Activated CD8-positive, alpha-beta memory T cell treated with anti-CD3 and anti-CD28 coated beads, Interleukin-2, amount 50 U/mL, for 1 hour (primary cell): Measurements from ENCODE around the gene ABL1.
"Not testable (repeated sequence)": the region's sequence is repeated elsewhere in the genome, so short reads cannot be mapped to it uniquely, and the experiment has no call there.

ENCODE experiments used
- DNase-seq: peaks from one replicate; pipeline ENCODE4 v3.0.0-alpha.2; 2020; ENCODE audit errors: extremely low read depth

ABL1 gene

GRCh38 chr9:130834371-130835336, at the start of gene ABL1:
TSS of gene ABL1 (plus strand) at chr9:130835254. CDS start at chr9:130835447, 193 bp downstream.
- DNase-seq, result peak; percentile 63

DNA sequence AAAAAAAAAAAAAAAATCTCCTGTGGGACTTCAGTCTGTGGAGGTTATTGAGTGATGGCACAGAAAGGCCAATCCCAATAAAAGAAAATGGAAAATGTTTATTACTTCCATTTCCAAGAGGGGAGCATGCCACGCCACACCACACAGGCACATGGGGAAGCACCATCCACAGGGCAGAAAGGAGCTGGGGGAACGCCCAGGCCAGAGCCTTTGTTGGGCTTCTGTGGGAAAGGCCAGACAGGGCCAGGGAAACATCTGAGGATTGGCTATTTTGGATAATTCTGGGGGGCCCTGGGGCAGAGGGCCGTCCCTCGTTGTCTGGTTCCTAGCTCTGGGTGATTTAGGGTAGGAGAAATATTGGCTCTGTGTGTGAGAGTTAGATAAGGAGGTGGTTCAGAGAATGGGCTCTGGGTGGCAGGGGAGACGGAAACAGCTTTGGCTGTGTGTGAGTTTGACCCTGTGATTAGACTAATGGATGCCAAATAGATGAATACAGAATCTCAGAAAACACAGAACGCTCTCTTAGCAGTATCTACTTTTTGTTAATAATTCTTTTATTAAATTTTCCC, 49.0 kb upstream of the ABL1 start:
- no peak for DNase-seq

DNA sequence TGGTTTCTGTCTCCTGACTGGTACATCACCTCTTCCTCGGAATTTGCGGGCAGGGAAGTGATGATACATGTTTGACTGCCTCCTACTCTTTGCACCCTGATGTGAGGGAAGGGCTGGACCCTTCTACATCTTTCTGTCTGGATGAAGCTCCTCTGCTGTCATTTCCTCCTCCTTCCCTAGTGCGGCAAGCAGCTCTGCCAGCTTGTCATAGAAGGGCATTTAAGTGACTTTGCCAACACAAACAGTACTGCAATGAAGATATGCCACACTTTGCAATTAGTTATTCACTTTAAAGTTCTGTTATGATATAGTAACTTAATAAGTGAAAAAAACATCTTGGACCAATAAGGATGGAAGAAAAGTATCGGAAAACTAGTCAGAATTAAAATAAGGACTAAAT, 48.5 kb upstream of the ABL1 start:
- no peak for DNase-seq

DNA sequence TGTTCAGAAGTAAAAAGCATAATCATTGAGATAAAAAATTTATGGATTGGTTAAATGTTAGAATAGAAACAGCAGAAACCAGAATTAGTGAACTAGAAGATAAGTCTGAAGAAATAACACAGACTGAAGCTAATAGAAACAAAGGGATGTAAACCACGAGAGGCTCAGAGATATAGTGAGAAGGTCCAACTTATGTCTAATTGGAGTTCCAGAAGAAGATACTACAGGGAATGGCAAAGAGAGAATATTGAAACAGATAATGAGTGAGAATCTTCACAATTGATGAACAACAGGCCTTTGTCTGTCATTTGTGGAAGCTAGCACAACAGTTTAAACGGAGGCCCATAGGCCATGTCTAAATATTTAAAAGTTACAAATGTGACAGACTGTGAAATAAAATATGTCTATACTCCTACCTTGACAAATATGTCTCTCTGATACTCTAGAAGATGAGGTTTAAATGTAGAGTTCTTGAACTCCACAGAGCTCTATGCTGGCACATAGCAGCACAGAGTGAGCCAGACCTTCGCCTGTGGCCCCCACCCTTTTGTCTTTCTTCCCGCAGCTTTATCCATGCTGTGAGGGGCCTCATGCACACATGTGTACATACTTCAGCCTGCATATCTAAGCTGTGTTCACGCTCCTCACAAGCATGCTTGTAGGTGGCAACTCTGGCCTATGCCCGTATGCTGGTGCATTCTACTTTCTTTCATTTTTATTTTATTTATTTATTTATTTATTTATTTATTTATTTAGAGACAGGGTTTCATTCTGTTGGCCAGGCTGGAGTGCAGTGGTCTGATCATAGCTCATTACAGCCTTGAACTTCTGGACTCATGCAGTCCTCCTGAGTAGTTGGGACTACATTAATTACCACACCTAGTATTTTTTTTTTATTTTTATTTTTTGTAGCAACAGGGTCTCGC, 45.0 kb upstream of the ABL1 start:
- no peak for DNase-seq

- DNase-seq, result no peak
Observed at GRCh38 chr9:130791303-130791894, 43.7 kb upstream of the ABL1 start.

DNA sequence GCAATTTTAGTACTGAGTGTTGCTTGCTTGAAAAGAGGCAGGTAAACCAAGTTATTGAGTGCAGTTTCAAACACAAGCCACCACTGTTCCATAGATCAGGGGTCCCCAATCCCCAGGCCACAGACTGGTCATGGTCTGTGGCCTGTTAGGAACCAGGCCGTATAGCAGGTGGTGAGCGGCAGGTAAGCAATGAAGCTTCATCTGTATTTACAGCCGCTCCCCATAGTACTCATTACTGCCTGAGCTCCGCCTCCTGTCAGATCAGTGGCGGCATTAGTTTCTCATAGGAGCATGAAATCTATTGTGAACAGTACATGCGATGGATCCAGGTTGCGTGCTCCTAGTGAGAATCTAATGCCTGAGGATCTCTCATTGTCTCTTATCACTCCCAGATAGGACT, 41.5 kb upstream of the ABL1 start:
- DNase-seq, result no peak

GRCh38 chr9:130794021-130794420, 41.0 kb upstream of the ABL1 start:
- not testable (repeated sequence) for DNase-seq

DNA sequence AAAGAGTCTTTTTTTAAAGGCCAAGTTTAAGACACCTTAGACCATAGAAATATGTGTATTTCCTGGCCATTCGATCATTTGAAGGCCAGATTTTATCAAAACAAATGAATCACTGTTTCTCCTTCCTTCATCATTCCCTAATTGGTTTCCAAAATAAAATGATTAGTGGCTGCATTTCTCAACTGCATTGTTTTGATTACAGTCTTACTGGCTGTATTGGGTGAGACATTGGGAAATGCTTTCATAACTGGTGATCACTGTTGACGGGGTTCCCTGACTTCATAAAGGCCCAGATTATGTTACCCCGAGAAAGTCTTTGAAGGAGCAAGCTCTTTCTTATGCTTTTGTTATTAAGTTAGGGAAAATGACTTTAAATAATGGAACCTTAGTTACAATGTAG, 40.6 kb upstream of the ABL1 start:
- not testable (repeated sequence) for DNase-seq

DNA sequence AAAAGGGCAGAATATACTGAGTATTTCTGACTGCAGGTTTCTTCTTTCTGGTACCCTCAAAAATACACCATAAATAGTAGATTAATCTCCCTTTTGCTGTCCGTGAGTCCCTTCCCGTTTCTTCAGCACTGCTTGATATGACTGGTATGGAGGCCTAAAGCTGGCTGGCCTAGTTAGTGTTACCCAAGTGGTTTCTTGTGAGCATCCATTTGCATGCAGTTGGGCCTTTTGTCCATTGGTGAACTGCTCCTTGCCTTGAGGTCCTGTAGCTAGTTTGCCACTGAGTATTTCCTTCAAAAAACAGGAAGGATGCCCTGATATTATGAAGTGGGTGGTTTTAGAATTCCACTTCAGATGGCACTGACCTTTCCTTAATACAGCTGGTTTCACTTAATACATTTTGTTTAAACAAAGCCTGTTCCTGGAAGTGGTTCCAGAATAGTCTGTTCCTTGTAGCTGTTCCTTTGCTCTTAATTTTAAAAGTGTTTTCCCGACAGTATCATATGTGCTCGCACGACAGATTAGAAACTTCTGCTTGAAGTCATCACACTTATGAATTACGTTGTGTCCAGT, 40.0 kb upstream of the ABL1 start:
- DNase-seq, result no peak

DNA sequence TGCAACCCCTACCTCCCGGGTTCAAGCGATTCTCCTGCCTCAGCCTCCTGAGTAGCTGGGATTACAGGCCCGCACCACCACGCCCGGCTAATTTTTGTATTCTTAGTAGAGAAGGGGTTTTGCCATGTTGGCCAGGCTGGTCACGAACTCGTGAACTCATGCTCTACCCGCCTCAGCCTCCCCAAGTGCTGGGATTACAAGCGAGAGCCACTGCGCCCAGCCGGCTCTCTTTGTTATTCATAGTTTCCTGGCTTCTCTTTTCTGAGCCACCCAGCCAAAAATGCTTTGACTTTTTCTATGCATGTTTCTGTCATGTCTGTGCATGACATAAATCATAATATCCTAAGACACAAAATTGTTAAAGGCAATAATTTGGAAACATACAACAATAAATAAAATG, 31.9 kb upstream of the ABL1 start:
- not testable (repeated sequence) for DNase-seq

- DNase-seq, result no peak
Observed at GRCh38 chr9:130805510-130806326, 29.3 kb upstream of the ABL1 start.

DNA sequence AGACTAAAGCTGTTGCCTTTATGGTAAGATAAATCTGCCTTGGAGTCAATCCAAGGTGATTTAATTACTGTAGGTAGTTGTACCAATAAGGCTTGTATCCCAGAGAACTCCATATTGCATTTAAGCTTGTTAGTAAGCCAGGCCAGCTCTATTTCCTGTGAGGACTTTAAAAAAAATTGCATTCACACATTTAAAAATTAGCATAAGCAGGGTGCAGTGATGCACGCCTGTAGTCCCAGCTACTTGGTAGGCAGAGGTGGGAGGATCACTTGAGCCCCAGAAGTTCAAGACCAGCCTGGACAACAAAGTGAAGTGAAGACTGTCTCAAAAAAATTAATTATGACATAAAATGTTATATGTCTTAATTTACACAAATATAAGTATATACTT, 28.7 kb upstream of the ABL1 start:
- DNase-seq, result no peak

GRCh38 chr9:130810609-130811136, 24.4 kb upstream of the ABL1 start:
- DNase-seq, result no peak

DNA sequence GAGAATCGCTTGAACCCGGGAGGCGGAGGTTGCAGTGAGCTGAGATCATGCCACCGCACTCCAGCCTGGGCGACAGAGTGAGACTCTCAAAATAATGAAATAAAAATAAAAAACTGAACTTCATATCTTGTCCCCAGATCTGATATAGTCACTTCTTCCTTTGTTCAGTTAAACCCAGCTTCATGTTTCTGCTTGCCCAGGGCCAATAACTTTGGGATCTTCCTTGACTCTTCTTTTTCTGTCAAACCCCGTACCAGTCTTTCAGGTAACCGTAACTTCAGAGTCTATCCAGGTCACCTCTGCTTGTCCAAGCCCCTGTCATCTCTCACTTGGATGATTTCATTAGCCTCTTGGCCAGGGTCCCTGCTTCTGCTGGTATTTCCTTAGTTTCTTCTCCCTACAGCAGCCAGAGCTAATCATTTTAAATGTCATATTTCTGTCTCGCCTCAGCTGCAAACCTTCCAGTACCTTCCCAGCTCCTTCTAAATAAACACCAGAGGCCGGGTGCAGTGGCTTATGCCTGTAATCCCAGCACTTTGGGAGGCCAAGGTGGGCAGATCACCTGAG, 19.7 kb upstream of the ABL1 start:
- no peak for DNase-seq

GRCh38 chr9:130817914-130818313, 17.1 kb upstream of the ABL1 start:
- no peak for DNase-seq

DNA sequence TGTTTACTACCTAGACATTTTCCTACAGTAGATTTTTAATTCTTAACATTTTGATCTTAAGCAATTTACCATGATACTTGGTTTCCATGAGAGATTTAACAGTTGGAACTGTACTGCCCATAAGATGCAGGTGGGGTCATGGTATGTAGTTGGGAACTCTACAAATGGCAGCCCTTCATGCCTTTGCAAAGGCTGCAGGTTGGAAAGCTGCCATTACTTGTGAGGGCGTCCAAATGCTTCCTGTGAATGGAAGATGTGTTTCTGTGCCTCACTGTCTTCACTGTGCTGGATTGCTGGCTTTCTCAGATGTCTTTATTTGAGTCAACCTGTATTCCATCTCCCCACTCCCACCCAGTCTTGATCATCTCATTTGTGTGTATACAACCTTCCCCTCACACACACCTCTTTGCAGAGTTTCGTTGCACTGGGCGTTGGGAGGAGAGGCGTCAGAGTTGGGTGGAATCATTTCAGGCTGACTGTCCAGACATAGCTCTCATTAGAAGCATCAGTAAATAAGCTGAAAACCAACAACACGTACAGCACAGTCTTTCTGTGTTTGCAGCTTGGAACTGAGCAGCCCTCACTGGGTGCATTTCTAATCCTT, 14.8 kb upstream of the ABL1 start:
- no peak for DNase-seq

- no peak for DNase-seq
Observed at GRCh38 chr9:130823435-130823834, 11.6 kb upstream of the ABL1 start.

- DNase-seq, result no peak
Observed at GRCh38 chr9:130824079-130824478, 11.0 kb upstream of the ABL1 start.

DNA sequence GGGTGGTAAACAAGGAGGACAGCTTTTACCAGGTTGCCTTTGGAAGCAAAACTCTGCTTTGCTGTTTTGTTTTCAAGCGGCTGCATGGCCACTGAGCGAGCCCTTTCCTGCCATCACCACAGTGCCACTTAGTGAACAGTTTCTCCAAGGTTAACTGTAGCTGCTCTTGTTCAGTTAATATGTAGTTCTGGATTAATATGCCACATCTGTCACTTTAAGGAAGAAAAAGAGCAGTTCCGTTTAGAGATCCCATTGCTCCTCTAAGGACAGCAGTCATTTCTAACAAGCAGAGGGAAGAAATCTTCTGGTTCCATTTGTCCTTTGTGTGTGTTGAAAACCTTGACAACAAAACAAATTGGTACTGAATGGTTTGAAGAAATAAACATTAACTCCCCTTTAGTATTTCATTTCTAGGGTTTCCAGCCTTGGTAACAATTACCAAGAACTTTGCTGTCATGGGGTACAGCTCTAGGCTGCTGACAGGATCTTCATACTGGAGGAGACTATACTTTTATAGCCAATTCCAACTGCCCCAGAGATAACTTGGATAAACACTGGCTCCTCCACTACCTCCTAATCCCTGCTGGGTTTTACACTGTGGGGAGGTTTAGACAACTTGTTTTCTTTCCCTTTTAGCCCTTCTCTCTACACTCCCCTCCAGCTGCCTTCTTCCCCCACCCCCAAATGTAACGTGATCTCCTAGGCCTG, 10.3 kb upstream of the ABL1 start:
- no peak for DNase-seq
